Peyer's patch (tissue), 4 donors: ENCODE measurements around the gene NCK2.

Source experiments
- POLR2A ChIP-seq, 2 donors: fragments of 450-650 bp; IDR thresholded peaks; one replicate each; pipeline ENCODE4 v1.5.1; 2017; ENCODE audit warnings: antibody characterized with exemption in 2 of 2, mild to moderate bottlenecking in 2 of 2, moderate library complexity in 2 of 2
- TF ChIP-seq, protein P1 (sequence below), 6 experiments: fragments of 450-650 bp in 4 of 6; fragments of 200-600 bp in 2 of 6; sonication (generic) in 1 of 6; IDR thresholded peaks; one replicate each; pipeline ENCODE4 v1.5.1; 2017 to 2019; ENCODE audit warnings: antibody characterized with exemption in 6 of 6, mild to moderate bottlenecking in 3 of 6, moderate library complexity in 1 of 6

- TF ChIP-seq, protein P1, sequence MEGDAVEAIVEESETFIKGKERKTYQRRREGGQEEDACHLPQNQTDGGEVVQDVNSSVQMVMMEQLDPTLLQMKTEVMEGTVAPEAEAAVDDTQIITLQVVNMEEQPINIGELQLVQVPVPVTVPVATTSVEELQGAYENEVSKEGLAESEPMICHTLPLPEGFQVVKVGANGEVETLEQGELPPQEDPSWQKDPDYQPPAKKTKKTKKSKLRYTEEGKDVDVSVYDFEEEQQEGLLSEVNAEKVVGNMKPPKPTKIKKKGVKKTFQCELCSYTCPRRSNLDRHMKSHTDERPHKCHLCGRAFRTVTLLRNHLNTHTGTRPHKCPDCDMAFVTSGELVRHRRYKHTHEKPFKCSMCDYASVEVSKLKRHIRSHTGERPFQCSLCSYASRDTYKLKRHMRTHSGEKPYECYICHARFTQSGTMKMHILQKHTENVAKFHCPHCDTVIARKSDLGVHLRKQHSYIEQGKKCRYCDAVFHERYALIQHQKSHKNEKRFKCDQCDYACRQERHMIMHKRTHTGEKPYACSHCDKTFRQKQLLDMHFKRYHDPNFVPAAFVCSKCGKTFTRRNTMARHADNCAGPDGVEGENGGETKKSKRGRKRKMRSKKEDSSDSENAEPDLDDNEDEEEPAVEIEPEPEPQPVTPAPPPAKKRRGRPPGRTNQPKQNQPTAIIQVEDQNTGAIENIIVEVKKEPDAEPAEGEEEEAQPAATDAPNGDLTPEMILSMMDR (IDR thresholded peaks at IDR 0.05): no peak
- no peak for TF ChIP-seq POLR2A (IDR thresholded peaks at IDR 0.05)
Measured at GRCh38 chr2:105747254-105747894, 2.7 kb downstream of the NCK2 start.
